Panc1 (cell line): ENCODE measurements around the gene CSF3R. TPM values are rescaled to one million over a fixed set of nuclear protein-coding genes. Genes with fewer than 3 reads are reported as not detected.

ENCODE experiments used
- ATAC-seq: fragments of 200-7000 bp; cut with Tn5 transposase; 2 replicates; pipeline ENCODE4 v1.9.1; 2020; ENCODE audit warnings: mild to moderate bottlenecking, moderate library complexity
- BruUV-seq: library from RNA; stranded (reverse); fragments of 400-500 nt; replicated peaks from 2 replicates; lab custom pipeline; 2021; lab: Mats Ljungman, UMichigan
- CTCF ChIA-PET: fragments of 300-600 bp; sonication (Branson Sonifier 250); formaldehyde crosslinking; loops from one replicate; lab custom pipeline; 2022; ENCODE audit warnings: antibody characterized with exemption; lab: Charles Lee
- POLR2A ChIA-PET: fragments of 300-600 bp; sonication (Branson Sonifier 250); formaldehyde crosslinking; loops from one replicate; lab custom pipeline; 2022; ENCODE audit warnings: antibody characterized with exemption; lab: Charles Lee
- DNase-seq: peaks from one replicate; pipeline ENCODE4 v3.0.0-alpha.2; 2010; ENCODE audit warnings: low read depth, low spot score
- H3K27ac ChIP-seq: 2 replicates; pipeline ENCODE4 v1.5.1; 2011; ENCODE audit warnings: mild to moderate bottlenecking, low read length, inconsistent platforms
- H3K27me3 ChIP-seq: fragments of 200-500 bp; sonication (Bioruptor generic); 2 replicates; pipeline ENCODE4 v1.6.0; 2014; ENCODE audit warnings: low read length, inconsistent platforms; ENCODE audit not compliant: control insufficient read depth, insufficient read depth
- H3K36me3 ChIP-seq: fragments of 200-500 bp; sonication (Bioruptor generic); 2 replicates; pipeline ENCODE4 v1.5.1; 2014; ENCODE audit warnings: inconsistent platforms, mild to moderate bottlenecking, low read length, moderate library complexity; ENCODE audit not compliant: control insufficient read depth, insufficient read depth
- H3K4me1 ChIP-seq: 2 replicates; pipeline ENCODE4 v1.5.1; 2011; ENCODE audit warnings: inconsistent platforms, mild to moderate bottlenecking, low read length, moderate library complexity; ENCODE audit not compliant: control insufficient read depth, insufficient read depth
- H3K4me3 ChIP-seq, 2 experiments: 2 replicates each; pipeline ENCODE4 v1.5.1; 2011 to 2012; ENCODE audit warnings: low read depth in 2 of 2, low read length in 2 of 2, mild to moderate bottlenecking in 2 of 2, inconsistent platforms in 1 of 2, moderate library complexity in 1 of 2
- H3K9me3 ChIP-seq: fragments of 200-500 bp; sonication (Bioruptor generic); 2 replicates; pipeline ENCODE4 v1.5.1; 2014; ENCODE audit warnings: low read depth, mild to moderate bottlenecking, inconsistent platforms, low read length, moderate library complexity; ENCODE audit not compliant: control insufficient read depth, insufficient read depth
- POLR2AphosphoS5 ChIP-seq: IDR thresholded peaks from 2 replicates; pipeline ENCODE4 v1.6.1; 2012; ENCODE audit warnings: mild to moderate bottlenecking, low read depth, low read length, moderate library complexity
- SIN3A ChIP-seq: IDR thresholded peaks from 2 replicates; pipeline ENCODE4 v1.6.1; 2012; ENCODE audit warnings: low read depth, mild to moderate bottlenecking, low read length, moderate library complexity, borderline replicate concordance; ENCODE audit not compliant: insufficient read depth
- TCF7L2 ChIP-seq: IDR thresholded peaks from 2 replicates; pipeline ENCODE4 v1.6.1; 2011; ENCODE audit warnings: mild to moderate bottlenecking, low read depth, low read length, inconsistent platforms
- in situ Hi-C: cut with HindIII; loops from 2 replicates; pipeline ENCODE4 v1.10.0; 2016; ENCODE audit warnings: low sequenced_read_pairs, low pct_unique_long_range_greater_than_20kb
- intact Hi-C: fragments of 100-400 bp; cut with micrococcal nuclease; formaldehyde crosslinking; loops from one replicate; pipeline ENCODE4 v1.10.0; 2022; ENCODE audit not compliant: unreplicated experiment
- total RNA-seq: library from RNA; stranded (reverse); gene quantifications from one replicate; pipeline ENCODE4 v1.2.1, GENCODE V29; 2021; ENCODE audit not compliant: unreplicated experiment
- TF ChIP-seq, protein P1 (sequence below): fragments of 450-650 bp; IDR thresholded peaks from 2 replicates; pipeline ENCODE4 v1.5.1; 2017; ENCODE audit warnings: mild to moderate bottlenecking
- TF ChIP-seq, protein P2 (sequence below), 2 experiments: IDR thresholded peaks; 2 replicates each; pipeline ENCODE4 v1.6.1; 2011 to 2012; ENCODE audit warnings: low read depth in 2 of 2, control low read depth in 1 of 2, low read length in 1 of 2, mild to moderate bottlenecking in 1 of 2, moderate library complexity in 1 of 2; ENCODE audit not compliant: insufficient read depth in 1 of 2

The CSF3R gene
- total RNA-seq, 1 experiment from 2014 or later, result 0.31 TPM

DNA sequence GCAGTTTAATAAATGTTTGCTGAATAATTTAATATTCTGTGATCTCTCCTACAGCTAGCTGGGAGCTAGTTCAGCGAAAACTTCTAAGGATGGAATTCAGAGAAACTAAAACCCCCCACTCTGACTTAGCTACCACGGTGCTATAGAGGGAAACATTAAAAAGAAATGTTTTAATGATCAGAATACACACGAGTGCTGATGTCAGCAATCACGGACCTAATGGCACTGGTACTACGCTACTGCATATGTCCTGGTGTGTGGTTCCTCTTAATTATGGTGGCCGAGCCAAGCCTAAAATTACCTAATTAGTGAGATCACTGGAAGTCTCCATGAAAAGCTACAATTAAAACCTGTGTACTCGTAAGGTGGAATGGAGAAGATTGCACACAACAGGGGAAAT lies 61.1 kb downstream of the CSF3R start:
- in situ Hi-C loops, result no loop called here
- POLR2A ChIA-PET, result no interaction called here

DNA sequence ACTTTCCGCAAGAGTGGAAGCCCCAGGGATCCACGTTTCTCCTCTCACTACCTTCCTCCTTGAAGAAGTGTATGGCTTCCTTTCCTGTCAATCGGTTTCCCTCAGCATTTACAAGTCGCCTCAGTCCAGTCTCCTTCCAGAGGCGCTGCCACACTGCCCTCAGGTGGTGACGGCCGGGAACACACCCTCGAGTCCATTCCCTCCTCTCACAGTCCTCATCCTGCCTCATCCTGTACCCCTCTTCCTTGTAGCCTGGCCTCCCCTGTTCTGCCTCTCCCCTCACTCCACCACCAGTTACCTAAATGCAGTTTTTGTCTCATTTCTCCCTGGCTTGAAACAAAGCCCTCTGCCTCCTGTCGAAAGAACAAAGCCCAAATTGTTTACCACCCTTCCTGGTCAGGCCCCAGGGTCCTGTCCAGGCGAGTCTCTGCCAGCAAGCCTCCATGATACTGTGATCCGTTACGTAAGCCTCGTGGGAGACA lies 61.8 kb downstream of the CSF3R start:
- no peaks in the 10 kb centered on the region for H3K27me3 ChIP-seq
- intact Hi-C loops, result loop anchor here (2.0 to 5.0 kb wide), 2 partner anchors 34 to 78 kb away; partner anchors contain the start of gene STK40
- in situ Hi-C loops, result no loop called here
- no peak overlapping the region for H3K4me3 ChIP-seq
- peaks cover 3% of the 10 kb centered on the region for H3K4me1 ChIP-seq
- DNase-seq (peak; percentile 83), ATAC-seq (peak; percentile 98)
- H3K36me3 ChIP-seq, result no peaks in the 10 kb centered on the region
- H3K27ac ChIP-seq, result 0 out of 2 replicates have a peak overlapping the region, but pooled peaks have one; percentile 25
- ChIA-PET POLR2A (no interaction called here), CTCF (interaction anchor here (0.7 to 1.1 kb wide), 2 partner anchors 31 to 78 kb away, joined by 3 read pairs; no protein-coding TSS in a partner anchor)
- TF ChIP-seq, protein P1, sequence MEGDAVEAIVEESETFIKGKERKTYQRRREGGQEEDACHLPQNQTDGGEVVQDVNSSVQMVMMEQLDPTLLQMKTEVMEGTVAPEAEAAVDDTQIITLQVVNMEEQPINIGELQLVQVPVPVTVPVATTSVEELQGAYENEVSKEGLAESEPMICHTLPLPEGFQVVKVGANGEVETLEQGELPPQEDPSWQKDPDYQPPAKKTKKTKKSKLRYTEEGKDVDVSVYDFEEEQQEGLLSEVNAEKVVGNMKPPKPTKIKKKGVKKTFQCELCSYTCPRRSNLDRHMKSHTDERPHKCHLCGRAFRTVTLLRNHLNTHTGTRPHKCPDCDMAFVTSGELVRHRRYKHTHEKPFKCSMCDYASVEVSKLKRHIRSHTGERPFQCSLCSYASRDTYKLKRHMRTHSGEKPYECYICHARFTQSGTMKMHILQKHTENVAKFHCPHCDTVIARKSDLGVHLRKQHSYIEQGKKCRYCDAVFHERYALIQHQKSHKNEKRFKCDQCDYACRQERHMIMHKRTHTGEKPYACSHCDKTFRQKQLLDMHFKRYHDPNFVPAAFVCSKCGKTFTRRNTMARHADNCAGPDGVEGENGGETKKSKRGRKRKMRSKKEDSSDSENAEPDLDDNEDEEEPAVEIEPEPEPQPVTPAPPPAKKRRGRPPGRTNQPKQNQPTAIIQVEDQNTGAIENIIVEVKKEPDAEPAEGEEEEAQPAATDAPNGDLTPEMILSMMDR, result peak; percentile 97
- TF ChIP-seq POLR2AphosphoS5, result no peak
- TF ChIP-seq, protein P2, sequence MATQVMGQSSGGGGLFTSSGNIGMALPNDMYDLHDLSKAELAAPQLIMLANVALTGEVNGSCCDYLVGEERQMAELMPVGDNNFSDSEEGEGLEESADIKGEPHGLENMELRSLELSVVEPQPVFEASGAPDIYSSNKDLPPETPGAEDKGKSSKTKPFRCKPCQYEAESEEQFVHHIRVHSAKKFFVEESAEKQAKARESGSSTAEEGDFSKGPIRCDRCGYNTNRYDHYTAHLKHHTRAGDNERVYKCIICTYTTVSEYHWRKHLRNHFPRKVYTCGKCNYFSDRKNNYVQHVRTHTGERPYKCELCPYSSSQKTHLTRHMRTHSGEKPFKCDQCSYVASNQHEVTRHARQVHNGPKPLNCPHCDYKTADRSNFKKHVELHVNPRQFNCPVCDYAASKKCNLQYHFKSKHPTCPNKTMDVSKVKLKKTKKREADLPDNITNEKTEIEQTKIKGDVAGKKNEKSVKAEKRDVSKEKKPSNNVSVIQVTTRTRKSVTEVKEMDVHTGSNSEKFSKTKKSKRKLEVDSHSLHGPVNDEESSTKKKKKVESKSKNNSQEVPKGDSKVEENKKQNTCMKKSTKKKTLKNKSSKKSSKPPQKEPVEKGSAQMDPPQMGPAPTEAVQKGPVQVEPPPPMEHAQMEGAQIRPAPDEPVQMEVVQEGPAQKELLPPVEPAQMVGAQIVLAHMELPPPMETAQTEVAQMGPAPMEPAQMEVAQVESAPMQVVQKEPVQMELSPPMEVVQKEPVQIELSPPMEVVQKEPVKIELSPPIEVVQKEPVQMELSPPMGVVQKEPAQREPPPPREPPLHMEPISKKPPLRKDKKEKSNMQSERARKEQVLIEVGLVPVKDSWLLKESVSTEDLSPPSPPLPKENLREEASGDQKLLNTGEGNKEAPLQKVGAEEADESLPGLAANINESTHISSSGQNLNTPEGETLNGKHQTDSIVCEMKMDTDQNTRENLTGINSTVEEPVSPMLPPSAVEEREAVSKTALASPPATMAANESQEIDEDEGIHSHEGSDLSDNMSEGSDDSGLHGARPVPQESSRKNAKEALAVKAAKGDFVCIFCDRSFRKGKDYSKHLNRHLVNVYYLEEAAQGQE (IDR thresholded peaks at IDR 0.05; ENCODE audit: insufficient read depth in 1 of 2, low read depth in 2 of 2, low read length in 1 of 2), result no peak; a peak in 1 of 4 replicates
- no peaks in the 10 kb centered on the region for H3K9me3 ChIP-seq
- no TSS peak for BruUV-seq

More for the DNA sequence above, 61.1 kb downstream of the CSF3R start:
- CTCF ChIA-PET, result interaction anchor here (0.5 to 1.1 kb wide), 3 partner anchors 13 to 79 kb away, joined by 3 to 6 read pairs (median 3); no protein-coding TSS in a partner anchor
- no TSS peak for BruUV-seq
- TF ChIP-seq SIN3A (no peak), POLR2AphosphoS5 (no peak), TCF7L2 (no peak)
- TF ChIP-seq, protein P1, result no peak
- TF ChIP-seq, protein P2 (IDR thresholded peaks at IDR 0.05; ENCODE audit: insufficient read depth in 1 of 2, low read depth in 2 of 2, low read length in 1 of 2), result no peak
- DNase-seq (no peak), ATAC-seq (no peak)
- Histone ChIP-seq H3K4me1 (peaks cover 3% of the 10 kb centered on the region), H3K27ac (no peak overlapping the region), H3K36me3 (no peaks in the 10 kb centered on the region), H3K9me3 (no peaks in the 10 kb centered on the region), H3K4me3 (no peak overlapping the region), H3K27me3 (no peaks in the 10 kb centered on the region)
- intact Hi-C loops, result loop anchor here (2.0 to 5.0 kb wide), 2 partner anchors 34 to 79 kb away; partner anchors contain the start of gene STK40
